ENCODE data around the gene RAVER1.
"Not testable (repeated sequence)": the region's sequence is repeated elsewhere in the genome, so short reads cannot be mapped to it uniquely, and the experiment has no call there.

Gene RAVER1

DNA sequence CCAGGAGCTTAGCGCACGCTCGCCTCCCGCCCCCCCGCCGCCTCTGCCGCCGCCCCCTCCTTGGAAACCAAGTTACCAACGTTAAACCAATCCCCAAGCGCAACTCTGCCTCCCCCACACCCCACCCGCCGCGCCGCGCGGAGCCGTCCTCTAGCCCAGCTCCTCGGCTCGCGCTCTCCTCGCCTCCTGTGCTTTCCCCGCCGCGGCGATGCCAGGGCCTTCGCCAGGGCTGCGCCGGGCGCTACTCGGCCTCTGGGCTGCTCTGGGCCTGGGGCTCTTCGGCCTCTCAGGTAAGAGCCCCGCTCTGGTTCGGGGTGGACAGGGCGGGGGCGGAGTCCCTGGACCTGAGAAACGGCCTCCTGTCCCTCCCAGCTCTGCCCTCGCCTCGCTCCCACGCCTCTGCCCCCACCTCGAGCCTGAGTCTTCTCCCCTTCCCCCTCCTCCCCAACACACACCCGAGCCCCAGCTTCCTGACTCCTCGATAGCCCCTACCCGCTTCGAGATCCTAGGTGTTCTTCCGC, 43.4 kb downstream of the RAVER1 start, which contains the start of gene ICAM5:
ICAM5 (plus strand) TSS at position 117 of the 521 bp plus-strand sequence; CDS start at position 209, 92 bp downstream.
- no peak for DNase-seq

DNA sequence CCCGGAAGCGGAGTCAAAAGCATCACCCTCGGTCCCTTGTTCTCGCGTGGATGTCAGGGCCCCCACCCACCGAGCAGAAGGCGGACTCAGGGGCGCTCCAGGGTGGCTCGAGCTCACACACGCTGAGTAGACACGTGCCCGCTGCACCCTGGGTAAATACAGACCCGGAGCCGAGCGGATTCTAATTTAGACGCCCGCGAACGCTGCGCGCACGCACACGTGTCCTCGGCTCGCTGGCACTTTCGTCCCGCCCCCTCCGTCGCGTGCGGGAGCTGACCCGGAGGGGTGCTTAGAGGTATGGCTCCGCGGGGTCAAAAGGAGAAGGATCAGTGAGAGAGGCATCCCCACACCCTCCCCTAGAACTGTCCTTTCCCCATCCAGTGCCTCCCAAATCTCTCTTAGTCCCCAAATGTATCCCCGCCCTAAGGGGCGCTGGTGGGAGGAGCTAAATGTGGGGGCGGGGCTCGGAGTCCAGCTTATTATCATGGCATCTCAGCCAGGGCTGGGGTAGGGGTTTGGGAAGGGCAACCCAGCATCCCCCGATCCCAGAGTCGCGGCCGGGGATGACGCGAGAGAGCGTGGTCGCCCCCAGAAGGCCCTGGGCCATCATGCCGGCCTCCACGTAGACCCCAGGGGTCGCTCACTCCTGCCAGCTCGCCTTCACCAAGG, 44.0 kb downstream of the RAVER1 start:
- DNase-seq, result peak; percentile 65

DNA sequence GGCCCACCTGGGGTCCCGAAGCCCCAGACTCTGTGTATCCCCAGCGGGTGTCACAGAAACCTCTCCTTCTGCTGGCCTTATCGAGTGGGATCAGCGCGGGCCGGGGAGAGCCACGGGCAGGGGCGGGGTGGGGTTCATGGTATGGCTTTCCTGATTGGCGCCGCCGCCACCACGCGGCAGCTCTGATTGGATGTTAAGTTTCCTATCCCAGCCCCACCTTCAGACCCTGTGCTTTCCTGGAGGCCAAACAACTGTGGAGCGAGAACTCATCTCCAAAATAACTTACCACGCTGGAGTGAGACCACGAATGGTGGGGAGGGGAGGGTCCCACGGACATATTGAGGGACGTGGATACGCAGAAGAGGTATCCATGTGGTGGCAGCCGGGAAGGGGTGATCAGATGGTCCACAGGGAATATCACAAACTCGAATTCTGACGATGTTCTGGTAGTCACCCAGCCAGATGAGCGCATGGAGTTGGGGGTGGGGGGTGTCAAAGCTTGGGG, 44.6 kb downstream of the RAVER1 start:
- peak; percentile 59 for DNase-seq

DNA sequence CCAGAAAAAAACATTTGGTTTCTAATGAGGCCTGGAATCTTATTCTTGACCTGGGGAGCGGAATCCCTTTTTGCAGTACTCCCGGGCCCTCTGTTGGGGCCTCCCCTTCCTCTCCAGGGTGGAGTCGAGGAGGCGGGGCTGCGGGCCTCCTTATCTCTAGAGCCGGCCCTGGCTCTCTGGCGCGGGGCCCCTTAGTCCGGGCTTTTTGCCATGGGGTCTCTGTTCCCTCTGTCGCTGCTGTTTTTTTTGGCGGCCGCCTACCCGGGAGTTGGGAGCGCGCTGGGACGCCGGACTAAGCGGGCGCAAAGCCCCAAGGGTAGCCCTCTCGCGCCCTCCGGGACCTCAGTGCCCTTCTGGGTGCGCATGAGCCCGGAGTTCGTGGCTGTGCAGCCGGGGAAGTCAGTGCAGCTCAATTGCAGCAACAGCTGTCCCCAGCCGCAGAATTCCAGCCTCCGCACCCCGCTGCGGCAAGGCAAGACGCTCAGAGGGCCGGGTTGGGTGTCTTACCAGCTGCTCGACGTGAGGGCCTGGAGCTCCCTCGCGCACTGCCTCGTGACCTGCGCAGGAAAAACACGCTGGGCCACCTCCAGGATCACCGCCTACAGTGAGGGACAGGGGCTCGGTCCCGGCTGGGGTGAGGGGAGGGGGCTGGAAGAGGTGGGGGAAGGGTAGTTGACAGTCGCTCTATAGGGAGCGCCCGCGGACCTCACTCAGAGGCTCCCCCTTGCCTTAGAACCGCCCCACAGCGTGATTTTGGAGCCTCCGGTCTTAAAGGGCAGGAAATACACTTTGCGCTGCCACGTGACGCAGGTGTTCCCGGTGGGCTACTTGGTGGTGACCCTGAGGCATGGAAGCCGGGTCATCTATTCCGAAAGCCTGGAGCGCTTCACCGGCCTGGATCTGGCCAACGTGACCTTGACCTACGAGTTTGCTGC, 46.3 kb downstream of the RAVER1 start, which contains the start of gene ICAM4:
ICAM4 (plus strand) TSS at position 153 of the 935 bp plus-strand sequence; CDS start at position 211, 58 bp downstream.
- peak; percentile 64 for DNase-seq

DNA sequence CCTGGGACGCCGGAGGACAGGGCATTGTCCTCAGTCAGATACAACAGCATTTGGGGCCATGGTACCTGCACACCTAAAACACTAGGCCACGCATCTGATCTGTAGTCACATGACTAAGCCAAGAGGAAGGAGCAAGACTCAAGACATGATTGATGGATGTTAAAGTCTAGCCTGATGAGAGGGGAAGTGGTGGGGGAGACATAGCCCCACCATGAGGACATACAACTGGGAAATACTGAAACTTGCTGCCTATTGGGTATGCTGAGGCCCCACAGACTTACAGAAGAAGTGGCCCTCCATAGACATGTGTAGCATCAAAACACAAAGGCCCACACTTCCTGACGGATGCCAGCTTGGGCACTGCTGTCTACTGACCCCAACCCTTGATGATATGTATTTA, 47.9 kb downstream of the RAVER1 start:
- DNase-seq, result no peak

DNA sequence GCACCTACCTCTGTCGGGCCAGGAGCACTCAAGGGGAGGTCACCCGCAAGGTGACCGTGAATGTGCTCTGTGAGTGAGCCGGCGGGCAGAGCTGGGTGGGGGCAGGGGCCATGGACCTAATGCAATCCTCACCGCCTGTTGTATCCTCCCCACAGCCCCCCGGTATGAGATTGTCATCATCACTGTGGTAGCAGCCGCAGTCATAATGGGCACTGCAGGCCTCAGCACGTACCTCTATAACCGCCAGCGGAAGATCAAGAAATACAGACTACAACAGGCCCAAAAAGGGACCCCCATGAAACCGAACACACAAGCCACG, 48.4 kb downstream of the RAVER1 start:
- no peak for DNase-seq

DNA sequence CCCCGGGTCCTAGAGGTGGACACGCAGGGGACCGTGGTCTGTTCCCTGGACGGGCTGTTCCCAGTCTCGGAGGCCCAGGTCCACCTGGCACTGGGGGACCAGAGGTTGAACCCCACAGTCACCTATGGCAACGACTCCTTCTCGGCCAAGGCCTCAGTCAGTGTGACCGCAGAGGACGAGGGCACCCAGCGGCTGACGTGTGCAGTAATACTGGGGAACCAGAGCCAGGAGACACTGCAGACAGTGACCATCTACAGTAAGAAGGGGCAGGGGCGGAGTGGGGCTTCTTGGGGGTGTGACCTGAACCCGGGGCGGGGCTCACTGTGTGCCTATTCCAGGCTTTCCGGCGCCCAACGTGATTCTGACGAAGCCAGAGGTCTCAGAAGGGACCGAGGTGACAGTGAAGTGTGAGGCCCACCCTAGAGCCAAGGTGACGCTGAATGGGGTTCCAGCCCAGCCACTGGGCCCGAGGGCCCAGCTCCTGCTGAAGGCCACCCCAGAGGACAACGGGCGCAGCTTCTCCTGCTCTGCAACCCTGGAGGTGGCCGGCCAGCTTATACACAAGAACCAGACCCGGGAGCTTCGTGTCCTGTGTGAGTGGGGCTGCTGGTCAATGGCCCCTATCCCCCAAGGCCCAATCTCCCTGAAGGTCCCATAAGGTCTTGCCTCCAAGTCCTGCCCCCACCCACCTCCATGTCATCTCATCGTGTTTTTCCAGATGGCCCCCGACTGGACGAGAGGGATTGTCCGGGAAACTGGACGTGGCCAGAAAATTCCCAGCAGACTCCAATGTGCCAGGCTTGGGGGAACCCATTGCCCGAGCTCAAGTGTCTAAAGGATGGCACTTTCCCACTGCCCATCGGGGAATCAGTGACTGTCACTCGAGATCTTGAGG, 49.0 kb downstream of the RAVER1 start:
- no peak for DNase-seq

DNA sequence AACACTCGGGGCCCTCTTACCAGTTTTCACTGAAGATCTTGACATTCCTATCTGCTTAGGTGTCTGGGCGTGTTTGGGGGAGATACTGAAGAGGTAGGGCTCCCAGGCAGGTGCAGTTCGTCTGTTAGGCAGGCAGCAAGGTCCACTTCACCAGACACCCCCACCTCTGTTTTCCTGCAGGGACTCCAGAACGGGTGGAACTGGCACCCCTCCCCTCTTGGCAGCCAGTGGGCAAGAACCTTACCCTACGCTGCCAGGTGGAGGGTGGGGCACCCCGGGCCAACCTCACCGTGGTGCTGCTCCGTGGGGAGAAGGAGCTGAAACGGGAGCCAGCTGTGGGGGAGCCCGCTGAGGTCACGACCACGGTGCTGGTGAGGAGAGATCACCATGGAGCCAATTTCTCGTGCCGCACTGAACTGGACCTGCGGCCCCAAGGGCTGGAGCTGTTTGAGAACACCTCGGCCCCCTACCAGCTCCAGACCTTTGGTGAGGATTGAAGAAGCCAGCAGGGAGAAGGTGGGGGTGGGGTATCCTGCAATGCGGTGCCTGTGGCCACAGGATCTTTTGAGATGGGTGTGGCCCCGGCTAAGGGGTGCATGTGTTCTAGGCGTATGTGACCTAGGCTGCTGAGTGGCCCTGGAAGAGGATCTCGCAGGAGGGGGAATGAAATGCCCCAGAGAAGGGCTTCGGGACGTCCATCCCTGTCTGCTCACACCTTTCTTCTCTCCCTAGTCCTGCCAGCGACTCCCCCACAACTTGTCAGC, 49.8 kb downstream of the RAVER1 start:
- DNase-seq, result no peak

DNA sequence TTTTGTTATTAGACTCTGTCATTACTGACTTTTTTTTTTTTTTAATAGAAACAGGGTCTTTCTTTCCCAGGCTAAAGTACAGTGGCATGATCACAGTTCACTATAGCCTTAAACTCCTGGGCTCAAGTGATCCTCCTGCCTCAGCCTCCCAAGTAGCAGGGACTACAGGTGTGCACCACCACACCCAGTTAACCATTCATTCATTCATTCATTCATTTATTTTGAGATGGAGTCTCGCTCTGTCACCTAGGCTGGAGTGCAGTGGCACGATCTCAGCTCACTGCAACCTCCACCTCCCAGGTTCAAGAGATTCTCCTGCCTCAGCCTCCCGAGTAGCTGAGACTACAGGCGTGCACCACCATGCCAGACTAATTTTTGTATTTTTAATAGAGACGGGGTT, 51.3 kb downstream of the RAVER1 start:
- not testable (repeated sequence) for DNase-seq

DNA sequence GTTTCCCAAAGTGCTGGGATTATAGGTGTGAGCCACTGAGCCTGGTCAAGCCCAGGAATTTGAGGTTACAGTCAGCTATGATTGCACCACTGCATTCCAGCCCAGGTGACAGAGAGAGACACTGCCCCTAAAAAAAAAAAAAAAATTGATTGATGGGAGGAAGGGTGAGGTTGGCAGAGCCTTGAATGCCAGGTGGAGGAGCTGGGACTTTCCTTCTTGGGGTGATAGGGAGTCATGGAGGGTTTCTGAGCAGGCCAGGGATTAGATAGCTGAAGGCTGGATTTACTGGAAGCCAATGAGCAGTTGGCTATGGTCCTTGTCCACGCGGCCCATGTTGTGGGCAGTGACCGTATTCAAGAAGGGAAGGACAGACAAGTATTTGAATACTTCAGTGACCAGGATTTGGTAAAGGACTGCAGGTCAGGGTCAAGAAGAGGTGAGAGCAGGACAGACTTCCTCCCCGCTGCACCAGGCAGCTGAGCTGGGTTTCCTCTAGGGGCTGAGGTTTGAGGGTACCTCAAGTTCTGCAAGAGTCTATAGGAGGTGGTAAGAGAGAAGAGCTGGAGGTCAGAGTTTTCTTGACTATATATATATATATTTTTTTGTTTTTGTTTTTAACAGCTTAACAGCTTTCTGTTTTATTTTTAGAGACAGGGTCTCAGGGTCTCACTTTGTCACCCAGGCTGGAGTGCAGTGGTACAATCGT, 53.4 kb downstream of the RAVER1 start:
- no peak for DNase-seq

DNA sequence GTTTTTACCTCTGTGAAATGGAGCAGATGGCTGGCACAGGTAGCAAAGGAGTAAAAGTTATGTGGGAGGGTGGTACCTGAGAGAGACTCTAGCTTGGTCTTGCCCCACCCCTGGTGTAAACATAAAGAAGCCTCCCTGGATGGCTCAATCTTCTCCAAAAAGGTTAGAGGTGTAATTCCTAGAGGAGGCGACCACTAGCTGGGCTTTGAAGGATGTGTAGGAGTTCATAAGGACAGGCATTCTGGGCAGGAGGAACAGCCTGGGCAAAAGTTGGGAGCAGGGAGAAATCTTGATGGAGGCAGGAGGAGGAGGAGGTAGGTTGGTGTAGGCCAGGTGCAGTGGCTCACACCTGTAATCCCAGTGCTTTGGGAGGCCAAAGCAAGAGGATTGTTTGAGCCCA, 54.4 kb downstream of the RAVER1 start:
- no peak for DNase-seq

DNA sequence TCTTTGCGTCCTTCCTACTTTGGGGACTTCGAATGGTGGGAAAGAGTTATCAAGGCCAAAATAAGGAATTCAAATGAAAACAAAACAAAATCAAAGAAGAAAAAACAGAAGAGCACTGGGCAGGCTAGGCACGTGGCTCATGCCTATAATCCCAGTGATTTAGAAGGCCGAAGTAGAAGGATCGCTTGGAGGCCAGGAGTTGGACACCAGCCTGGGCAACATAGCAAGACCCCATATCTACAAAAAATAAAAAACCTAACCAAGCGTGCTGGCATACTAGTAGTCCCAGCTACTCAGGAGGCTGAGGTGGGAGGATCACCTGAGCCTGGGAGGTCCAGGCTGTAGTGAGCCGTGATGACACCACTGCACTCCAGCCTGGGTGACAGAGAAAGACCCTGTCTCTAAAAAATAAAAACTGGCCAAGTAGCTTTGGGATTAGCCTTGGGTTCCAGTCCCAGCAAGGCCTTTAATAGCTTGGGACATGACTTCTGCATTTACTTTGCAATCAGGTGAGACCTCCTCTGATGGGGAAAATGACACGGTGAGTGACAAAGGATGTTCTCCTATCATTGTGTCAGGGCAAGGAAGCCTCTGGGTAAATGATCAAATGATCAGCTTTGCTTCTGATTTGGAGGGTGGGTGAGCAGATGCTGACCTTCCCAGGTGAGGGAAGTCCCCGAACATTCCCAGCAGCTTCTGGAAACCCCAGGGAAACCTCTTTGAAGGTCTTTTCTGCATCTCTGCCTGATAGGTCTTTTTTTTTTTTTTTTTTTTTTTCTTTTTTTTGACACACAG, 55.3 kb downstream of the RAVER1 start:
- no peak for DNase-seq

DNA sequence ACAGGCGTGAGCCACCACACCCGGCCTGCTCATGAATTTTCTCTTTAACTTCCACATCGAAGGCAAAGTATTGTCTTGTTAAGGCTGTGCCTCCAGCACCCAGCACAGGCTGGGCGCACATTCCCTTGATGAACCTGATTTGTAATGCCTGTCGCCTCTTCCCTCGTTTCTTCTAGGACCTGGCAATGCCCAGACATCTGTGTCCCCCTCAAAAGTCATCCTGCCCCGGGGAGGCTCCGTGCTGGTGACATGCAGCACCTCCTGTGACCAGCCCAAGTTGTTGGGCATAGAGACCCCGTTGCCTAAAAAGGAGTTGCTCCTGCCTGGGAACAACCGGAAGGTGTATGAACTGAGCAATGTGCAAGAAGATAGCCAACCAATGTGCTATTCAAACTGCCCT, 58.7 kb downstream of the RAVER1 start:
- DNase-seq, result no peak

DNA sequence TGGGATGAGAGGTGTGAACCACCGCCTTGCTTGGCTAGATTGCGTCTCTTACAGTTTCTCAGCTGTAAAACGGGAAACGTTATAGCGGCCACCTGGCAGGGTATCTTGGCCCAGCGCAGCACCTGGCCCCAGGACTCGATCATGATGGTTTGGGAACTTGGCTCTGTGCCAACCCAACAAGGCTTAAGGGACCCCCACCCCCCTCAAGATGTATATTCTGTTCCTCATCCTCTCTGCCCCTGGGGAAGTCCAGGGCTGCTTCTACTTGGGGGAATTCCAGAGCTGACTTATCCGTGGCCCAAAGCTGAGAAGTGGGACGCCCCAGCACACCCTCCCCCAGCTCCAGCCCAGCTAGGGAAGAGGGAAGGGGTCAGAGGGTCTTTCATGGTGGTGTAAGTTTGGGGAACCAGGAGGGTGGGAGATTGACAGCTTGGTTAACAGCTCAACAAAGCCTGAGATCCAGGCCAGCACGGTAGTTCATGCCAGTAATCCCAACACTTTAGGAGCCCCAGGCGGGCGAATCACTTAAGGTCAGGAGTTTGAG, 61.7 kb downstream of the RAVER1 start:
- no peak for DNase-seq

DNA sequence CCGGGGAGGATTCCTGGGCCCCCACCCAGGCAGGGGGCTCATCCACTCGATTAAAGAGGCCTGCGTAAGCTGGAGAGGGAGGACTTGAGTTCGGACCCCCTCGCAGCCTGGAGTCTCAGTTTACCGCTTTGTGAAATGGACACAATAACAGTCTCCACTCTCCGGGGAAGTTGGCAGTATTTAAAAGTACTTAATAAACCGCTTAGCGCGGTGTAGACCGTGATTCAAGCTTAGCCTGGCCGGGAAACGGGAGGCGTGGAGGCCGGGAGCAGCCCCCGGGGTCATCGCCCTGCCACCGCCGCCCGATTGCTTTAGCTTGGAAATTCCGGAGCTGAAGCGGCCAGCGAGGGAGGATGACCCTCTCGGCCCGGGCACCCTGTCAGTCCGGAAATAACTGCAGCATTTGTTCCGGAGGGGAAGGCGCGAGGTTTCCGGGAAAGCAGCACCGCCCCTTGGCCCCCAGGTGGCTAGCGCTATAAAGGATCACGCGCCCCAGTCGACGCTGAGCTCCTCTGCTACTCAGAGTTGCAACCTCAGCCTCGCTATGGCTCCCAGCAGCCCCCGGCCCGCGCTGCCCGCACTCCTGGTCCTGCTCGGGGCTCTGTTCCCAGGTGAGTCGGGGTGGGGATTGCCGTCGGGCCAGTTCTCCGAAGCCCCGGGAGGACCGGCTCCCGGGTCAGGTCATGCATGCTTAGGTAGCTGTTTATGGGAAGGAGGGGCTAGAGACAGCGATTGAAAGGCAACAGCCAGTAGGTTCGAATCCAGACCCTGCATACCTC, 62.5 kb downstream of the RAVER1 start, which contains the start of gene ICAM1:
ICAM1 (plus strand) TSS at position 505 of the 779 bp plus-strand sequence; CDS start at position 545, 40 bp downstream.
- peak; percentile 50 for DNase-seq

DNA sequence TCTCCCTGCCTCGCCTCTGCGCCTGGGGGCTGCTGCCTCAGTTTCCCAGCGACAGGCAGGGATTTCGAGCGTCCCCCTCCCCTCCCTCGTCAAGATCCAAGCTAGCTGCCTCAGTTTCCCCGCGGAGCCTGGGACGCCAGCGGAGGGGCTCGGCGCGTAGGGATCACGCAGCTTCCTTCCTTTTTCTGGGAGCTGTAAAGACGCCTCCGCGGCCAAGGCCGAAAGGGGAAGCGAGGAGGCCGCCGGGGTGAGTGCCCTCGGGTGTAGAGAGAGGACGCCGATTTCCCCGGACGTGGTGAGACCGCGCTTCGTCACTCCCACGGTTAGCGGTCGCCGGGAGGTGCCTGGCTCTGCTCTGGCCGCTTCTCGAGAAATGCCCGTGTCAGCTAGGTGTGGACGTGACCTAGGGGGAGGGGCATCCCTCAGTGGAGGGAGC, 63.1 kb downstream of the RAVER1 start:
- DNase-seq, result no peak

DNA sequence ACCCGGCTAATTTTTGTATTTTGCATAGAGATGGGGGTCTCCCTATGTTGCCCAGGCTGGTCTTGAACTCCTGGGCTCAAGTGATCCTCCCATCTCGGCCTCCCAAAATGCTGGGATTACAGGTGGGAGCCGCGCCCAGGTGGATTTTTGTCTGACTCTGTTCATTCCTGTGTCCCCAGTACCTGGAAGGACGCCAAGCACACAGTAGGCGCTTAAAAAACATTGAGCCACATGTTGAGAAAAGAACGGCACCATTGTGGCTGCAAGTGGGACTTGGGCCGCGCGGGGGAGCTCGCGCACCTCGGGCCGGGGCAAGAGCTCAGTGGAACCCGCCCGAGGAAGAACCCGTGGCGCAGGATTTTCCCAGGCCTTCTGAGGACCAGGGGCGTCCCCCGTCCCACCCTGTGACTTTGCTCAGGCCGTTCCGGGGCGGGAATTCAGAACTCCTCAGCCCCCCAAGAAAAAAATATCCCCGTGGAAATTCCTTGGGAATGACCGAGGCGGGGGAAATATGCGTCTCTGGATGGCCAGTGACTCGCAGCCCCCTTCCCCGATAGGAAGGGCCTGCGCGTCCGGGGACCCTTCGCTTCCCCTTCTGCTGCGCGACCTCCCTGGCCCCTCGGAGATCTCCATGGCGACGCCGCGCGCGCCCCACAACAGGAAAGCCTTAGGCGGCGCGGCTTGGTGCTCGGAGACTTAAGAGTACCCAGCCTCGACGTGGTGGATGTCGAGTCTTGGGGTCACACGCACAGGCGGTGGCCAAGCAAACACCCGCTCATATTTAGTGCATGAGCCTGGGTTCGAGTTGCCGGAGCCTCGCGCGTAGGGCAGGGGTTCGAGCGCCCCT, 63.8 kb downstream of the RAVER1 start:
- DNase-seq, result peak; percentile 88

DNA sequence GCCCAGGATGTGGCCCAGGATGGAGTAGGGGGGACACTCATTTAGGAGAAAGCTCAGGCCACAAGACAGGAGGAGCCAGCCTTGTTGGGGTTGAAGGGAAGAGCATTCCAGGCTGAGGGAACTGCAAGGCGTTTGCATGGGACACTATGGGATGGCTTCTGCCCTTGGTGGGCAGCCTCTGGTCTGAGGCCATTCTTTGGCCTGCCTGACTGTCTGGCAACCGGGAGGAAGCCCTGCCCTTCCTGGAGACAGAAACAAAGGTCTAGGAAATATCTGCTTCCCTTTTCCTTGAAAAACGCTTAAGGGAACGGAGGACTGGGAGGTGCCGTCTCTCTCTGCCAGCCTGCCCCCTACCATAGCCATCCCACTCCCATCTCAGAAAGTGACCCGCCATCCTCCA, 65.3 kb downstream of the RAVER1 start:
- DNase-seq, result no peak
